ENCODE data around the gene WDR73.

GRCh38 chr15:84669726-84670125 is 15.6 kb upstream of the WDR73 start:
- TF ChIP-seq GATA2 (IDR thresholded peaks at IDR 0.05; ENCODE audit: low read depth, low read length) (no peak), GATA3 (IDR thresholded peaks at IDR 0.05; ENCODE audit: low read depth, low read length) (no peak)

Data from SH-SY5Y (cell line).